ENCODE results near the gene HES4. TPM values are rescaled to one million over a fixed set of nuclear protein-coding genes. Genes with fewer than 3 reads are reported as not detected.
"Not testable (repeated sequence)": the region's sequence is repeated elsewhere in the genome, so short reads cannot be mapped to it uniquely, and the experiment has no call there.

HES4 gene
- total RNA-seq, 4 donors from 2014 or later, result 17.8 to 30.0 (median 22.6) TPM

DNA sequence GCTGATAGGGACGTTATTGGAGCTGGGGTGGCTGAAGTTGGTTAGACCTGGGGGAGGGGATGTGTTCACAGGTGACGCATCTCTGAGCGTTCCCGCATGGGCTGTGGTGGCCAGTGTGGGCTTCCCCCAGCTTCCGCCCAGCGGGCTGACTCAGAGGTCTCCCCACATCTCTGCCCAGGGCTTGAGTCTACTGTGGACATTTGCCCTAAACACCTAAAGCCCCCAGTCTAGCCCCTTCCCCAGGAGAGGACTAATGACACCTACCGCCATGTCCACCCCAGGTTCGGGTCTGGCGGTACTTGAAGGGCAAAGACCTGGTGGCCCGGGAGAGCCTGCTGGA, 22.0 kb upstream of the HES4 start:
- ATAC-seq (ENCODE audit: low FRiP score), result no peak
- TF ChIP-seq, protein P1, sequence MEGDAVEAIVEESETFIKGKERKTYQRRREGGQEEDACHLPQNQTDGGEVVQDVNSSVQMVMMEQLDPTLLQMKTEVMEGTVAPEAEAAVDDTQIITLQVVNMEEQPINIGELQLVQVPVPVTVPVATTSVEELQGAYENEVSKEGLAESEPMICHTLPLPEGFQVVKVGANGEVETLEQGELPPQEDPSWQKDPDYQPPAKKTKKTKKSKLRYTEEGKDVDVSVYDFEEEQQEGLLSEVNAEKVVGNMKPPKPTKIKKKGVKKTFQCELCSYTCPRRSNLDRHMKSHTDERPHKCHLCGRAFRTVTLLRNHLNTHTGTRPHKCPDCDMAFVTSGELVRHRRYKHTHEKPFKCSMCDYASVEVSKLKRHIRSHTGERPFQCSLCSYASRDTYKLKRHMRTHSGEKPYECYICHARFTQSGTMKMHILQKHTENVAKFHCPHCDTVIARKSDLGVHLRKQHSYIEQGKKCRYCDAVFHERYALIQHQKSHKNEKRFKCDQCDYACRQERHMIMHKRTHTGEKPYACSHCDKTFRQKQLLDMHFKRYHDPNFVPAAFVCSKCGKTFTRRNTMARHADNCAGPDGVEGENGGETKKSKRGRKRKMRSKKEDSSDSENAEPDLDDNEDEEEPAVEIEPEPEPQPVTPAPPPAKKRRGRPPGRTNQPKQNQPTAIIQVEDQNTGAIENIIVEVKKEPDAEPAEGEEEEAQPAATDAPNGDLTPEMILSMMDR (IDR thresholded peaks at IDR 0.05), result no peak
- DNase-seq (ENCODE audit: low spot score), result no peak

DNA sequence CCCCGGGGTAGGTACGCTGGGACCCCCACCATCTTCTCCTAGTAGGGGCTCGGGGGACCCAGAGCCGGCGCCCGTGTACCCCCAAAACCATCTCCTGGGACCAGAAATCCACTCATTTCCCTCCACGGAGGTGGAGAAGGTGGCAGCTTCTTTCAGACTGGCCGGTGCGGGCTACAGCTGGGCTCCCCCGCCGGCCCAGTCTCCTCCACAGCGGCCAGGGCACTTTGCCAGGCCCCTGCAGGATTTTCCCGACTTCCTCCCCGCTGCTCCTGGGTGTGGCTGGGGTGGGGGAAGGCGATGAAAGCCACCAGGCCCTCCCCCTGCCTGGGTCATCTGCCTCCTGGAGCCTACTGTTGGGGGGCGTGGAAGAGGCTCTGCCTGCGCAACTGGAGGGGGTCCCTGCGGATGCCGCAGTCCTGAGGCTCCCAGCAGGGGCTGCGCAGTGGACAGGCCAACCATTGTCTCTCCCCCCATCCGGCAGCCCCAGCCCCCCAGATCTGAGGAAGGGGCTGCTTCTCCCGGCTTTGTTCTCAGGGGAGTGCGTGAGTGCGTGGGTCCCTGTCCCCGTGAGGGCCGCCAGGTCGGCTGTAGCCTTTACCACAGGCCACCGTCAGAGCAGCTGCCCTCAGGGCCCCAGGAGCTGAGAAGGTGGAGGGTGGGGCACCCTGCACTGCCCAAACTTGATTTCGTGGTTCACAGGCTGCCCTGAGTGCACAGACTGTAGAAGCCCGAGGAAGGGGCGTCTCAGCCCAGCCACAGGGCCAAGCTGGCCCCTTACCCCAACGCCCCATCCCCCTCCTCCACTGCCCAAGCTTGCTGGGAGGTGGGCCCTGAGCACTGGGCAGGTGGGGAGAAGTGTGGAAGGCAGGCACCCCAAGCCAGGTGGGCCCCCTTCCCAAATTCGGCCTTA, 21.4 kb upstream of the HES4 start:
- DNase-seq (ENCODE audit: low spot score) (no peak), ATAC-seq (ENCODE audit: low FRiP score) (no peak)
- TF ChIP-seq, protein P1 (IDR thresholded peaks at IDR 0.05), result no peak

DNA sequence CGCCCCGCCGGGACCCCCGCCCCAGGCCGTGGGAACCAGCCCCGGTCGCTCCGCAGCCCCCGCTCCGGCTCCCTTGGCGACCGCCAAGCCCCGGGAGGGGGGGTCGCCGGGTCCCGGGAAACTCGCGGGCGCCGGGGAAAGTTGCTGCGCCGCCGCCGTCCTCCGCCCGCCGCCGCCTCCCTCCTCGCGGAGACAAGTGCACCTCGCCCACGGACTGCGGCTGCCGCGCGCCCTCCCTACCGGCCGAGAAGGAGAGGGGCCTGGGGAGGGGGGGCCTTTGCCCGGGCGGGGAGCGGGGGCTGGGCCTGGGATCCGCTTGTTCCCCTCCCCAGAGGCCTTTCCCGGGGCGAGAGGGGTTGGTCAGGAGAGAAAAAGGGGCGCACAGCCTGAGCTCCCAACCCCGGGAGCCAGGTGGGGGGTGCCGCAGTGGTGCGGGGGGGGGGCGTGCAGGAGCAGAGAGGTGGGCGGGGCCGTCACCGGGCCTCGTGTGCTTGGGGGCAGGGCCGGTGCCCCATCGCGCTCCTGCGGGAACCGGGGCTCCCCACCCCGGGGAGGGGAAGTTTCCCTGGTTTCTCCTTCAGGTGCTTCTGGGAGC, 20.6 kb upstream of the HES4 start:
- ATAC-seq (ENCODE audit: low FRiP score), result no peak
- DNase-seq (ENCODE audit: low spot score), result no peak
- TF ChIP-seq, protein P1 (IDR thresholded peaks at IDR 0.05), result no peak

DNA sequence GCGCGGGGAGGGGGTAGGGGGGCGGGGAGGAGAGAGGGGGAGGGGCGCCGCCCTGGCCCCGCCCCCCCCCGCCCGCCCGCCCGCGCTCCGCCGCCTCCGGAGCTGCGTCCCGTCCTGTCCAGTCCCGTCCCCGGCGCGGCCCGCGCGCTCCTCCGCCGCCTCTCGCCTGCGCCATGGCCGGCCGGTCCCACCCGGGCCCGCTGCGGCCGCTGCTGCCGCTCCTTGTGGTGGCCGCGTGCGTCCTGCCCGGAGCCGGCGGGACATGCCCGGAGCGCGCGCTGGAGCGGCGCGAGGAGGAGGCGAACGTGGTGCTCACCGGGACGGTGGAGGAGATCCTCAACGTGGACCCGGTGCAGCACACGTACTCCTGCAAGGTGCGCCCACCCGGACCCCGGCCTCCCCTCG, 20.1 kb upstream of the HES4 start, which contains the start of gene AGRN:
AGRN (plus strand) TSS at position 121 of the 405 bp plus-strand sequence; CDS start at position 174, 53 bp downstream.
- TF ChIP-seq, protein P1 (IDR thresholded peaks at IDR 0.05), result no peak
- ATAC-seq (ENCODE audit: low FRiP score) (peak; percentile 20), DNase-seq (ENCODE audit: low spot score) (no peak)

DNA sequence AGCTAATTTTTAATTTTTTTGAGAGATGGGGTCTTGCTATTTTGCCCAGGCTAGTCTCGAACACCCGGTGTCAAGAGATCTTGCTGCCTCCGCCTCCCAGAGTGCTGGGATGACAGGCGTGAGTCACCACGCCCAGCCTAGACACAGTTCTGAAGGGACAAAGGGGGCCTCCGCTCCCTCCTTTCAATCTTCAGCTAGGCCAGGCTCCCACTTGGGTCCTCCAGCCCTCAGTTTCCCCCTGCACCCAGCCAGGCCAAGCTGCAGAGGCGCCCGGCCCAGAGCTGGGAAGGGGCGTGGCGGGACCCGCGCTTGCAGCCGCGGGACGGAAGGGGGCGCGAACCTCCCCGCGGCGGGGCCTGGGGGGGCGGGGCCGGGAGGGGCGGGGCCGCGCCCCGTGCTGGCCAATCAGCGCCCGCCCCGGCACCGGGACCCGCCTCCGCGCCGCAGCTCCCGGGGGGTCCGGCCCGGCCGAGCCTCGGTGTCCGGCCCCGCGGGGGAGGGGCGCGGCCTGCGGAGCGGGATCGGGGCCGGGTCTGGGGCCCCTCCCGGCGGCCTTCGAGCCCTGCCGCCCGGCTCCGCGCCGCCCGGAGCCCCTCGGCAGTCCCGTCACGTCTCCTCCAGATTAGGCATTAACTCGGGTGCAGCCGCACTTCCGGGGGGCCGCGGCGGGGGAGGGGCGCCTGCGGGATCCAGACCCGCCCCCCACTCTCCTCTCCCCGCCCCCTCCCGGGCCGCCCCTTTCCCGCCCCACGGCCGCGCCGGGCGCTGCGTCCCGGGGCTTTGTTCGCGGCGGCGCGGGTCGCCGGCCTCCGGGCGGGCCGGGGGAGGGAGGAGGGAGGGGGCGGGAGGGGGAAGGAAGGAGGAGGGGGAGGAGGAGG, 19.5 kb upstream of the HES4 start:
- TF ChIP-seq, protein P1 (IDR thresholded peaks at IDR 0.05), result no peak
- peak; percentile 91 for ATAC-seq (ENCODE audit: low FRiP score)

DNA sequence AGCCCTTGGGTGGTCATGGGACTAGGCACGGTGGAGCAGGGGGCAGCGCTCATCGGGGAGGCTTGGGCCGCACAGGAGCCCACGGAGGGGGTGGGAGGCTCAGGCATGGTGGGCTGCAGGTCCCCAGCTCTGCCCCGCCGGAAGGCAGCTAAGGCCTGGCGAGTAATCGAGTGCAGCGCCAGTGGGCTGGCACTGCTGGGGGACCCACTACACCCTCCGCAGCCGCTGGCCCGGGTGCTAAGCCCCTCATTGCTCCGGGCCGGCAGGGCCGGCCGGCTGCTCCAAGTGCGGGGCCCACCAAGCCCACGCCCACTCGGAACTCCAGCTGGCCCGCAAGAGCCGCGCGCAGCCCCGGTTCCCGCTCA, 18.4 kb upstream of the HES4 start:
- not testable (repeated sequence) for DNase-seq (ENCODE audit: low spot score); ATAC-seq (ENCODE audit: low FRiP score)

More for the DNA sequence above, 19.5 kb upstream of the HES4 start:
- DNase-seq (ENCODE audit: low spot score), result peak; percentile 44

DNA sequence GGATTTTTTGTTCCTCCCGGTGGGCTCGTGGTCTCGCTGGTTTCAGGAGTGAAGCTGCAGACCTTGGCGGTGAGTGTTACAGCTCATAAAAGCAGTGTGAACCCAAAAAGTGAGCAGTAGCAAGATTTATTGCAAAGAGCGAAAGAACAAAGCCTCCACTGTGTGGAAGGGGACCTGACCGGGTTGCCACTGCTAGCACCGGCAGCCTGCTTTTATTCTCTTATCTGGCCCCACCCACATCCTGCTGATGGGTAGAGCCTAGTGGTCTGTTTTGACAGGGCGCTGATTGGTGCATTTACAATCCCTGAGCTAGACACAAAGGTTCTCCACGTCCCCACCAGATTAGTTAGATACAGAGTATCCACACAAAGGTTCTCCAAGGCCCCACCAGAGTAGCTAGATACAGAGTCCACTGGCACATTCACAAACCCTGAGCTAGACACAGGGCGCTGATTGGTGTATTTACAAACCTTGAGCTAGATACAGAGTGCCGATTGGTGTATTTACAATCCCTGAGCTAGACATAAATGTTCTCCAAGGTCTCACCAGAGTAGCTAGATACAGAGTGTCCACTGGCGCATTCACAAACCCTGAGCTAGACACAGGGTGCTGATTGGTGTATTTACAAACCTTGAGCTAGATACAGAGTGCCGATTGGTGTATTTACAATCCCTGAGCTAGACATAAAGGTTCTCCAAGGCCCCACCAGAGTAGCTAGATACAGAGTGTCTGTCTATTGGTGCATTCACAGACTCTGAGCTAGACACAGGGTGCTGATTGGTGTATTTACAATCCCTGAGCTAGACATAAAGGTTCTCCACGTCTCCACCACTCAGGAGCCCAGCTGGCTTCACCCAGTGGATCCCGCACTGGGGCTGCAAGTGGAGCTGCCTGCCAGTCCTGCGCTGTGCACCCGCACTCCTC, 17.8 kb upstream of the HES4 start:
- DNase-seq (ENCODE audit: low spot score); ATAC-seq (ENCODE audit: low FRiP score): not testable (repeated sequence)

All from omental fat pad (tissue), 4 donors.